MM.1S (cell line): ENCODE measurements around the gene SOHLH2.

Source experiments
- CTCF ChIP-seq: fragments of 300-600 bp; sonication (generic); IDR thresholded peaks from 2 replicates; pipeline ENCODE4 v1.5.1; 2016; ENCODE audit warnings: antibody characterized with exemption, low read length, mixed read lengths
- EZH2 ChIP-seq: fragments of 300-600 bp; sonication (generic); optimal IDR thresholded peaks from 2 replicates; pipeline ENCODE3; 2017; ENCODE audit warnings: low read depth, mild to moderate bottlenecking, antibody characterized with exemption, low read length, mixed read lengths
- EZH2phosphoT487 ChIP-seq: fragments of 300-600 bp; sonication (generic); IDR thresholded peaks from 2 replicates; pipeline ENCODE4 v1.6.1; 2018; ENCODE audit warnings: antibody characterized with exemption, low read length

- TF ChIP-seq CTCF (no peak), EZH2 (no peak), EZH2phosphoT487 (no peak)
Observed at GRCh38 chr13:36251526-36251925, 37.2 kb upstream of the SOHLH2 start.
